HEK293T (cell line): ENCODE data around the gene GALNT7.
A peak's percentile ranks its signal among the peaks of the same experiment; 100 is the strongest.
"Not testable (repeated sequence)": the region's sequence is repeated elsewhere in the genome, so short reads cannot be mapped to it uniquely, and the experiment has no call there.

Source experiments
- CTCF ChIA-PET: fragments of 350-600 bp; formaldehyde crosslinking; extraction: SDS; loops from one replicate; lab custom pipeline; 2021; ENCODE audit warnings: antibody characterized with exemption, inconsistent platforms; lab: Yijun Ruan, JAX
- POLR2A ChIA-PET: fragments of 350-600 bp; formaldehyde crosslinking; extraction: SDS; loops from one replicate; lab custom pipeline; 2020; ENCODE audit warnings: antibody characterized with exemption, inconsistent platforms; lab: Yijun Ruan, JAX
- DNase-seq: peaks from one replicate; pipeline ENCODE4 v3.0.0; 2012; ENCODE audit warnings: mixed read lengths; ENCODE audit errors: extremely low spot score
- ARNT ChIP-seq: fragments of 450-650 bp; IDR thresholded peaks from 2 replicates; pipeline ENCODE4 v1.6.1; 2017; ENCODE audit warnings: mild to moderate bottlenecking
- BHLHE40 ChIP-seq: fragments of 450-650 bp; IDR thresholded peaks from 2 replicates; pipeline ENCODE4 v1.6.1; 2016; ENCODE audit warnings: mild to moderate bottlenecking, moderate library complexity, borderline replicate concordance
- CTBP1 ChIP-seq: fragments of 450-650 bp; IDR thresholded peaks from 2 replicates; pipeline ENCODE4 v1.6.1; 2016; ENCODE audit warnings: borderline replicate concordance
- ELF4 ChIP-seq: fragments of 450-650 bp; IDR thresholded peaks from 2 replicates; pipeline ENCODE4 v1.6.1; 2017; ENCODE audit warnings: antibody characterized with exemption
- FOXA1 ChIP-seq: fragments of 450-650 bp; IDR thresholded peaks from 2 replicates; pipeline ENCODE4 v1.6.1; 2016; ENCODE audit warnings: mild to moderate bottlenecking
- FOXK2 ChIP-seq: fragments of 450-650 bp; IDR thresholded peaks from 2 replicates; pipeline ENCODE4 v1.6.1; 2016; ENCODE audit warnings: mild to moderate bottlenecking
- FOXM1 ChIP-seq: fragments of 450-650 bp; IDR thresholded peaks from 2 replicates; pipeline ENCODE4 v1.6.1; 2017; ENCODE audit warnings: mild to moderate bottlenecking, borderline replicate concordance
- HDGF ChIP-seq: fragments of 450-650 bp; IDR thresholded peaks from 2 replicates; pipeline ENCODE4 v1.6.1; 2017; ENCODE audit warnings: antibody characterized with exemption, borderline replicate concordance
- L3MBTL2 ChIP-seq: fragments of 450-650 bp; conservative IDR thresholded peaks from 2 replicates; pipeline ENCODE4 v1.6.1; 2016; ENCODE audit warnings: mild to moderate bottlenecking
- LEF1 ChIP-seq: fragments of 450-650 bp; IDR thresholded peaks from 2 replicates; pipeline ENCODE4 v1.6.1; 2017; ENCODE audit warnings: mild to moderate bottlenecking, borderline replicate concordance
- NFRKB ChIP-seq: fragments of 450-650 bp; IDR thresholded peaks from 2 replicates; pipeline ENCODE4 v1.6.1; 2016; ENCODE audit warnings: mild to moderate bottlenecking, moderate library complexity
- PKNOX1 ChIP-seq: fragments of 450-650 bp; IDR thresholded peaks from 2 replicates; pipeline ENCODE4 v1.6.1; 2016
- SP1 ChIP-seq: fragments of 450-650 bp; IDR thresholded peaks from 2 replicates; pipeline ENCODE4 v1.6.1; 2017
- SUZ12 ChIP-seq: fragments of 450-650 bp; IDR thresholded peaks from 2 replicates; pipeline ENCODE4 v1.6.1; 2016; ENCODE audit warnings: mild to moderate bottlenecking
- TARDBP ChIP-seq: fragments of 450-650 bp; IDR thresholded peaks from 2 replicates; pipeline ENCODE4 v1.6.1; 2016
- ZNF384 ChIP-seq: fragments of 450-650 bp; IDR thresholded peaks from 2 replicates; pipeline ENCODE4 v1.6.1; 2016

The GALNT7 gene

GRCh38 chr4:173214661-173215060 lies 46.0 kb downstream of the GALNT7 start:
- no peak for DNase-seq
- ChIA-PET POLR2A (interaction anchor here (1.0 to 1.6 kb wide), 2 partner anchors 46 to 119 kb away, joined by 3 to 4 read pairs; partner anchors contain the start of gene HMGB2), CTCF (interaction anchor here (0.7 kb wide), 1 partner anchor 186 kb away, joined by 3 read pairs; no protein-coding TSS in a partner anchor)
- no peak for TF ChIP-seq HDGF
- no peak for TF ChIP-seq FOXA1
- TF ChIP-seq BHLHE40, result no peak
- TF ChIP-seq ELF4, result no peak
- no peak for TF ChIP-seq SUZ12
- no peak for TF ChIP-seq ARNT
- no peak for TF ChIP-seq L3MBTL2
- TF ChIP-seq LEF1, result no peak
- no peak for TF ChIP-seq TARDBP
- TF ChIP-seq FOXM1, result no peak
- no peak for TF ChIP-seq SP1
- TF ChIP-seq FOXK2, result no peak

GRCh38 chr4:173217075-173217474 lies 48.5 kb downstream of the GALNT7 start:
- no peak for DNase-seq
- ChIA-PET POLR2A (no interaction called here), CTCF (no interaction called here)
- TF ChIP-seq FOXM1 (no peak), FOXA1 (no peak), CTBP1 (no peak), ARNT (no peak), ZNF384 (no peak), ELF4 (no peak), NFRKB (no peak), TARDBP (no peak), HDGF (no peak)

GRCh38 chr4:173217727-173218126 lies 49.1 kb downstream of the GALNT7 start:
- no peak for DNase-seq
- ChIA-PET POLR2A (no interaction called here), CTCF (interaction anchor here (0.6 kb wide), 1 partner anchor 234 kb away, joined by 3 read pairs; no protein-coding TSS in a partner anchor)
- TF ChIP-seq BHLHE40 (no peak), L3MBTL2 (no peak), LEF1 (no peak), CTBP1 (no peak), PKNOX1 (no peak), TARDBP (no peak), SUZ12 (no peak), ZNF384 (no peak), ARNT (no peak), FOXM1 (no peak), SP1 (no peak), ELF4 (no peak), FOXK2 (no peak), HDGF (no peak), NFRKB (no peak), FOXA1 (no peak)

GRCh38 chr4:173218411-173219125 lies 50.0 kb downstream of the GALNT7 start:
- CTCF ChIA-PET, result interaction anchor here (0.6 kb wide), 1 partner anchor 235 kb away, joined by 3 read pairs; no protein-coding TSS in a partner anchor
- POLR2A ChIA-PET, result no interaction called here
- TF ChIP-seq ARNT (no peak), TARDBP (no peak), PKNOX1 (peak; percentile 33; the same call in 1 of the 2 replicates), FOXM1 (peak; percentile 82), NFRKB (no peak), CTBP1 (peak; percentile 46)
- DNase-seq, result peak; percentile 34

GRCh38 chr4:173219126-173219437 lies 50.5 kb downstream of the GALNT7 start:
- POLR2A ChIA-PET, result not testable (repeated sequence)

GRCh38 chr4:173223743-173224142 lies 55.1 kb downstream of the GALNT7 start:
- DNase-seq, result no peak
- TF ChIP-seq BHLHE40 (no peak), SUZ12 (no peak), LEF1 (no peak), ELF4 (no peak), NFRKB (no peak), FOXM1 (no peak), FOXK2 (no peak), ZNF384 (no peak), SP1 (no peak), ARNT (no peak), FOXA1 (no peak), CTBP1 (no peak), PKNOX1 (no peak), L3MBTL2 (no peak), TARDBP (no peak), HDGF (no peak)
- ChIA-PET CTCF (interaction anchor here (0.7 to 1.5 kb wide), 2 partner anchors 14 to 202 kb away, joined by 3 to 4 read pairs; no protein-coding TSS in a partner anchor), POLR2A (interaction anchor here (0.8 kb wide), 1 partner anchor 55 kb away, joined by 3 read pairs; the partner anchor contains the start of gene GALNT7)

More at GRCh38 chr4:173219126-173219437, 50.5 kb downstream of the GALNT7 start:
- CTCF ChIA-PET, DNase-seq: not testable (repeated sequence)
